ENCODE results near the gene IFT80.

IFT80 gene

GRCh38 chr3:160312014-160312624, 86.9 kb downstream of the IFT80 start:
- peaks cover 7% of the 10 kb centered on the region for H3K36me3 ChIP-seq (ENCODE audit: insufficient read depth, low read length)
- H3K9me3 ChIP-seq (ENCODE audit: insufficient read depth, low read depth, low read length), result no peaks in the 10 kb centered on the region
- H3K27ac ChIP-seq (ENCODE audit: low read depth, low read length), result no peak overlapping the region
- 98% methylated on average over 5 of the region's 5 CpGs for WGBS
- no peaks in the 10 kb centered on the region for H3K27me3 ChIP-seq (ENCODE audit: insufficient read depth, low read length)
- peaks cover 21% of the 10 kb centered on the region for H3K4me1 ChIP-seq (ENCODE audit: insufficient read depth, low read length)
- H3K4me3 ChIP-seq (ENCODE audit: low read length), result no peak overlapping the region
- H3K9ac ChIP-seq (ENCODE audit: low read depth, low read length), result no peak overlapping the region

GRCh38 chr3:160302806-160303205, 96.2 kb downstream of the IFT80 start:
- H3K4me3 ChIP-seq (ENCODE audit: low read length), result no peak overlapping the region
- peaks cover 1% of the 10 kb centered on the region for H3K4me1 ChIP-seq (ENCODE audit: insufficient read depth, low read length)
- H3K9ac ChIP-seq (ENCODE audit: low read depth, low read length), result no peak overlapping the region
- H3K27me3 ChIP-seq (ENCODE audit: insufficient read depth, low read length), result no peaks in the 10 kb centered on the region
- peaks cover 29% of the 10 kb centered on the region for H3K36me3 ChIP-seq (ENCODE audit: insufficient read depth, low read length)
- H3K9me3 ChIP-seq (ENCODE audit: insufficient read depth, low read depth, low read length), result no peaks in the 10 kb centered on the region
- H3K27ac ChIP-seq (ENCODE audit: low read depth, low read length), result no peak overlapping the region

- Histone ChIP-seq H3K9ac (ENCODE audit: low read depth, low read length) (no peak overlapping the region), H3K4me3 (ENCODE audit: low read length) (no peak overlapping the region), H3K27me3 (ENCODE audit: insufficient read depth, low read length) (no peaks in the 10 kb centered on the region), H3K27ac (ENCODE audit: low read depth, low read length) (no peak overlapping the region), H3K36me3 (ENCODE audit: insufficient read depth, low read length) (peaks cover 7% of the 10 kb centered on the region; the same call in 1 of the 2 replicates), H3K9me3 (ENCODE audit: insufficient read depth, low read depth, low read length) (no peaks in the 10 kb centered on the region), H3K4me1 (ENCODE audit: insufficient read depth, low read length) (0 out of 2 replicates have a peak, but pooled peaks cover 5% of the 10 kb centered on the region)
These were observed 102.4 kb downstream of the IFT80 start for GRCh38 chr3:160296591-160296990.

GRCh38 chr3:160291909-160292299, 107.1 kb downstream of the IFT80 start:
- H3K27me3 ChIP-seq (ENCODE audit: insufficient read depth, low read length), result no peaks in the 10 kb centered on the region
- 0 out of 2 replicates have a peak, but pooled peaks cover 5% of the 10 kb centered on the region for H3K4me1 ChIP-seq (ENCODE audit: insufficient read depth, low read length)
- no peak overlapping the region for H3K4me3 ChIP-seq (ENCODE audit: low read length)
- H3K9ac ChIP-seq (ENCODE audit: low read depth, low read length), result no peak overlapping the region
- WGBS, result 98% methylated on average over 3 of the region's 3 CpGs
- no peaks in the 10 kb centered on the region for H3K36me3 ChIP-seq (ENCODE audit: insufficient read depth, low read length)
- H3K9me3 ChIP-seq (ENCODE audit: insufficient read depth, low read depth, low read length), result no peaks in the 10 kb centered on the region
- no peak overlapping the region for H3K27ac ChIP-seq (ENCODE audit: low read depth, low read length)

GRCh38 chr3:160291290-160291908, 107.6 kb downstream of the IFT80 start:
- Histone ChIP-seq H3K4me3 (ENCODE audit: low read length) (no peak overlapping the region), H3K27me3 (ENCODE audit: insufficient read depth, low read length) (no peaks in the 10 kb centered on the region), H3K9ac (ENCODE audit: low read depth, low read length) (no peak overlapping the region), H3K27ac (ENCODE audit: low read depth, low read length) (no peak overlapping the region), H3K4me1 (ENCODE audit: insufficient read depth, low read length) (0 out of 2 replicates have a peak, but pooled peaks cover 5% of the 10 kb centered on the region), H3K36me3 (ENCODE audit: insufficient read depth, low read length) (no peaks in the 10 kb centered on the region), H3K9me3 (ENCODE audit: insufficient read depth, low read depth, low read length) (no peaks in the 10 kb centered on the region)
- 95% methylated on average over 5 of the region's 5 CpGs for WGBS

- Histone ChIP-seq H3K9me3 (ENCODE audit: insufficient read depth, low read depth, low read length) (no peaks in the 10 kb centered on the region), H3K4me3 (ENCODE audit: low read length) (no peak overlapping the region), H3K27ac (ENCODE audit: low read depth, low read length) (no peak overlapping the region), H3K4me1 (ENCODE audit: insufficient read depth, low read length) (no peaks in the 10 kb centered on the region), H3K27me3 (ENCODE audit: insufficient read depth, low read length) (no peaks in the 10 kb centered on the region), H3K9ac (ENCODE audit: low read depth, low read length) (no peak overlapping the region), H3K36me3 (ENCODE audit: insufficient read depth, low read length) (peaks cover 3% of the 10 kb centered on the region; the same call in 1 of the 2 replicates)
- WGBS, result 93% methylated on average over 1 of the region's 1 CpG
These were observed 111.4 kb downstream of the IFT80 start for GRCh38 chr3:160287666-160288065.

- WGBS, result 85% methylated on average over 1 of the region's 1 CpG
- Histone ChIP-seq H3K36me3 (ENCODE audit: insufficient read depth, low read length) (peaks cover 3% of the 10 kb centered on the region; the same call in 1 of the 2 replicates), H3K9ac (ENCODE audit: low read depth, low read length) (no peak overlapping the region), H3K4me3 (ENCODE audit: low read length) (no peak overlapping the region), H3K4me1 (ENCODE audit: insufficient read depth, low read length) (no peaks in the 10 kb centered on the region), H3K27me3 (ENCODE audit: insufficient read depth, low read length) (no peaks in the 10 kb centered on the region), H3K27ac (ENCODE audit: low read depth, low read length) (no peak overlapping the region), H3K9me3 (ENCODE audit: insufficient read depth, low read depth, low read length) (no peaks in the 10 kb centered on the region)
These were observed 112.8 kb downstream of the IFT80 start for GRCh38 chr3:160286231-160286630.

GRCh38 chr3:160280836-160281235, 118.2 kb downstream of the IFT80 start:
- Histone ChIP-seq H3K9ac (ENCODE audit: low read depth, low read length) (no peak overlapping the region), H3K27me3 (ENCODE audit: insufficient read depth, low read length) (no peaks in the 10 kb centered on the region), H3K27ac (ENCODE audit: low read depth, low read length) (no peak overlapping the region), H3K4me1 (ENCODE audit: insufficient read depth, low read length) (0 out of 2 replicates have a peak, but pooled peaks cover 4% of the 10 kb centered on the region), H3K36me3 (ENCODE audit: insufficient read depth, low read length) (peaks cover 8% of the 10 kb centered on the region; the same call in 1 of the 2 replicates), H3K4me3 (ENCODE audit: low read length) (no peak overlapping the region), H3K9me3 (ENCODE audit: insufficient read depth, low read depth, low read length) (no peaks in the 10 kb centered on the region)
- WGBS, result 74% methylated on average over 1 of the region's 1 CpG

GRCh38 chr3:160279657-160280056, 119.4 kb downstream of the IFT80 start:
- no CpG with 5 or more reads among the region's 2 CpGs for WGBS
- Histone ChIP-seq H3K4me3 (ENCODE audit: low read length) (no peak overlapping the region), H3K9ac (ENCODE audit: low read depth, low read length) (no peak overlapping the region), H3K4me1 (ENCODE audit: insufficient read depth, low read length) (0 out of 2 replicates have a peak, but pooled peaks cover 4% of the 10 kb centered on the region), H3K36me3 (ENCODE audit: insufficient read depth, low read length) (peaks cover 6% of the 10 kb centered on the region; the same call in 1 of the 2 replicates), H3K9me3 (ENCODE audit: insufficient read depth, low read depth, low read length) (no peaks in the 10 kb centered on the region), H3K27ac (ENCODE audit: low read depth, low read length) (no peak overlapping the region), H3K27me3 (ENCODE audit: insufficient read depth, low read length) (no peaks in the 10 kb centered on the region)

GRCh38 chr3:160278210-160278609, 120.8 kb downstream of the IFT80 start:
- 97% methylated on average over 3 of the region's 3 CpGs for WGBS
- Histone ChIP-seq H3K27ac (ENCODE audit: low read depth, low read length) (no peak overlapping the region), H3K9ac (ENCODE audit: low read depth, low read length) (no peak overlapping the region)

GRCh38 chr3:160265088-160265487, 133.9 kb downstream of the IFT80 start:
- H3K4me1 ChIP-seq (ENCODE audit: insufficient read depth, low read length), result no peaks in the 10 kb centered on the region
- no peak overlapping the region for H3K27ac ChIP-seq (ENCODE audit: low read depth, low read length)
- WGBS, result 86% methylated on average over 2 of the region's 2 CpGs
- H3K9me3 ChIP-seq (ENCODE audit: insufficient read depth, low read depth, low read length), result no peaks in the 10 kb centered on the region
- H3K36me3 ChIP-seq (ENCODE audit: insufficient read depth, low read length), result no peaks in the 10 kb centered on the region
- no peaks in the 10 kb centered on the region for H3K27me3 ChIP-seq (ENCODE audit: insufficient read depth, low read length)
- no peak overlapping the region for H3K4me3 ChIP-seq (ENCODE audit: low read length)
- no peak overlapping the region for H3K9ac ChIP-seq (ENCODE audit: low read depth, low read length)

More at GRCh38 chr3:160278210-160278609, 120.8 kb downstream of the IFT80 start:
- H3K4me1 ChIP-seq (ENCODE audit: insufficient read depth, low read length), result 0 out of 2 replicates have a peak, but pooled peaks cover 4% of the 10 kb centered on the region
- H3K36me3 ChIP-seq (ENCODE audit: insufficient read depth, low read length), result peaks cover 6% of the 10 kb centered on the region; the same call in 1 of the 2 replicates
- H3K9me3 ChIP-seq (ENCODE audit: insufficient read depth, low read depth, low read length), result no peaks in the 10 kb centered on the region
- H3K4me3 ChIP-seq (ENCODE audit: low read length), result no peak overlapping the region
- no peaks in the 10 kb centered on the region for H3K27me3 ChIP-seq (ENCODE audit: insufficient read depth, low read length)
